HepG2 (cell line): Measurements from ENCODE around the gene DNAJC12. TPM values are rescaled to one million over a fixed set of nuclear protein-coding genes. Genes with fewer than 3 reads are reported as not detected.
A peak's percentile ranks its signal among the peaks of the same experiment; 100 is the strongest.

Source experiments
- ARNT ChIP-seq: fragments of 450-650 bp; IDR thresholded peaks from 2 replicates; pipeline ENCODE4 v1.6.1; 2017
- CREM ChIP-seq, 2 experiments: sonication (generic) in 1 of 2; formaldehyde crosslinking in 1 of 2; IDR thresholded peaks; 2 replicates each; pipeline versions ENCODE4 v1.4.0 to v1.6.1; 2016 to 2020; ENCODE audit warnings: antibody characterized with exemption in 1 of 2, mild to moderate bottlenecking in 1 of 2, missing genetic modification reagents in 1 of 2
- EHMT2 ChIP-seq: fragments of 200-600 bp; sonication (generic); IDR thresholded peaks from 2 replicates; pipeline ENCODE4 v1.7.0; 2017; ENCODE audit warnings: antibody characterized with exemption, low read depth, low read length, borderline replicate concordance
- ETV6 ChIP-seq: sonication (generic); formaldehyde crosslinking; conservative IDR thresholded peaks from 2 replicates; pipeline ENCODE4 v1.4.0; 2020; ENCODE audit warnings: missing genetic modification reagents
- FUBP1 ChIP-seq: sonication (generic); formaldehyde crosslinking; IDR thresholded peaks from 2 replicates; pipeline ENCODE4 v1.5.1; 2020; ENCODE audit warnings: missing genetic modification reagents, mild to moderate bottlenecking, borderline replicate concordance
- NFATC3 ChIP-seq: sonication (generic); formaldehyde crosslinking; IDR thresholded peaks from 2 replicates; pipeline ENCODE4 v1.5.1; 2020; ENCODE audit warnings: mild to moderate bottlenecking, missing genetic modification reagents
- RBFOX2 ChIP-seq: fragments of 200-400 bp; formaldehyde crosslinking; IDR thresholded peaks from 2 replicates; pipeline ENCODE4 v1.6.1; 2017; ENCODE audit warnings: low read depth, mild to moderate bottlenecking, low read length
- TAF1 ChIP-seq: sonication (generic); formaldehyde crosslinking; IDR thresholded peaks from 2 replicates; pipeline ENCODE4 v1.4.0; 2020; ENCODE audit warnings: missing genetic modification reagents
- ZFP1 ChIP-seq: IDR thresholded peaks from 2 replicates; pipeline ENCODE4 v1.6.1; 2016
- ZMAT3 ChIP-seq: sonication (generic); formaldehyde crosslinking; conservative IDR thresholded peaks from 2 replicates; pipeline ENCODE4 v1.7.0; 2021; ENCODE audit warnings: missing genetic modification reagents
- ZNF18 ChIP-seq: sonication (generic); formaldehyde crosslinking; IDR thresholded peaks from 2 replicates; pipeline ENCODE4 v1.8.0; 2022; ENCODE audit warnings: mild to moderate bottlenecking, missing genetic modification reagents; ENCODE audit not compliant: insufficient replicate concordance
- ZNF225 ChIP-seq: sonication (generic); formaldehyde crosslinking; IDR thresholded peaks from 2 replicates; pipeline ENCODE4 v1.4.0; 2020; ENCODE audit warnings: mild to moderate bottlenecking, missing genetic modification reagents
- ZNF646 ChIP-seq: sonication (generic); formaldehyde crosslinking; IDR thresholded peaks from 2 replicates; pipeline ENCODE4 v1.9.0; 2021; ENCODE audit warnings: mild to moderate bottlenecking, missing genetic modification reagents
- ZNF746 ChIP-seq: sonication (generic); formaldehyde crosslinking; IDR thresholded peaks from 2 replicates; pipeline ENCODE4 v1.8.0; 2022; ENCODE audit warnings: mild to moderate bottlenecking, missing genetic modification reagents
- ZNF782 ChIP-seq: sonication (generic); formaldehyde crosslinking; IDR thresholded peaks from 2 replicates; pipeline ENCODE4 v1.4.0; 2020; ENCODE audit warnings: missing genetic modification reagents, mild to moderate bottlenecking, borderline replicate concordance
- ZNF841 ChIP-seq: sonication (generic); formaldehyde crosslinking; IDR thresholded peaks from 2 replicates; pipeline ENCODE4 v1.8.1; 2023; ENCODE audit warnings: missing genetic modification reagents, borderline replicate concordance
- polyA plus RNA-seq, 8 experiments: library from polyadenylated mRNA; depleted of rRNA in 3 of 8; stranded (reverse) in 7 of 8; unstranded in 1 of 8; fragments of >200 nt; fragmentation: Illumina TruSeq in 4 of 8; extraction: Trizol in 4 of 8; gene quantifications; 2 replicates each; pipeline versions ENCODE4 v1.2.1 to v1.2.3, GENCODE V29; 2011 to 2016; ENCODE audit warnings: low read depth in 4 of 8, missing spikeins in 1 of 8, mixed read lengths in 1 of 8; ENCODE audit not compliant: insufficient read depth in 1 of 8
- total RNA-seq, 5 experiments: library from RNA; depleted of rRNA; stranded (reverse); fragments of >200 nt; fragmentation: Illumina TruSeq; extraction: Trizol; gene quantifications; 2 replicates each; pipeline ENCODE4 v1.2.3, GENCODE V29; 2016; ENCODE audit warnings: low read depth in 1 of 5
- TF ChIP-seq, protein P1 (sequence below): sonication (generic); formaldehyde crosslinking; IDR thresholded peaks from 2 replicates; pipeline ENCODE4 v1.4.0; 2020; ENCODE audit warnings: missing genetic modification reagents
- TF ChIP-seq, protein P2 (sequence below): IDR thresholded peaks from 2 replicates; pipeline ENCODE4 v1.6.1; 2012; ENCODE audit warnings: inconsistent platforms

The DNAJC12 gene
- total and polyA plus RNA-seq, 2 of the 13 experiments (the other 11 are each of a cell fraction or from before 2014, with no cell fraction given) = 11.6 to 43.9 TPM

- no peak for TF ChIP-seq ZNF646 (CRISPR knock-in tag)
- TF ChIP-seq ARNT = no peak
- TF ChIP-seq, protein P1, sequence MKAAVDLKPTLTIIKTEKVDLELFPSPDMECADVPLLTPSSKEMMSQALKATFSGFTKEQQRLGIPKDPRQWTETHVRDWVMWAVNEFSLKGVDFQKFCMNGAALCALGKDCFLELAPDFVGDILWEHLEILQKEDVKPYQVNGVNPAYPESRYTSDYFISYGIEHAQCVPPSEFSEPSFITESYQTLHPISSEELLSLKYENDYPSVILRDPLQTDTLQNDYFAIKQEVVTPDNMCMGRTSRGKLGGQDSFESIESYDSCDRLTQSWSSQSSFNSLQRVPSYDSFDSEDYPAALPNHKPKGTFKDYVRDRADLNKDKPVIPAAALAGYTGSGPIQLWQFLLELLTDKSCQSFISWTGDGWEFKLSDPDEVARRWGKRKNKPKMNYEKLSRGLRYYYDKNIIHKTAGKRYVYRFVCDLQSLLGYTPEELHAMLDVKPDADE (CRISPR knock-in tag) = no peak
- TF ChIP-seq ZMAT3 = no peak
- no peak for TF ChIP-seq NFATC3 (CRISPR knock-in tag)
- TF ChIP-seq RBFOX2 = peak; percentile 78
- TF ChIP-seq ZNF18 (CRISPR knock-in tag) = peak; percentile 17
- TF ChIP-seq ZNF225 (CRISPR knock-in tag) = no peak; the same call in 1 of the 2 replicates
- TF ChIP-seq, protein P2, sequence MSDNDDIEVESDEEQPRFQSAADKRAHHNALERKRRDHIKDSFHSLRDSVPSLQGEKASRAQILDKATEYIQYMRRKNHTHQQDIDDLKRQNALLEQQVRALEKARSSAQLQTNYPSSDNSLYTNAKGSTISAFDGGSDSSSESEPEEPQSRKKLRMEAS = no peak
- no peak; the same call in 1 of the 2 replicates for TF ChIP-seq FUBP1 (CRISPR knock-in tag)
- no peak for TF ChIP-seq ZNF841 (CRISPR knock-in tag)
- no peak for TF ChIP-seq ETV6 (CRISPR knock-in tag)
- no peak for TF ChIP-seq ZFP1 (CRISPR knock-in tag)
- TF ChIP-seq ZNF782 = no peak
- no peak for TF ChIP-seq ZNF746
- TF ChIP-seq TAF1 = no peak
- no peak for TF ChIP-seq CREM (IDR thresholded peaks at IDR 0.05)
- no peak for TF ChIP-seq CREM (CRISPR knock-in tag; IDR thresholded peaks at IDR 0.05)
- TF ChIP-seq EHMT2 = no peak
Observed at GRCh38 chr10:67884842-67885670, 47.1 kb upstream of the DNAJC12 start (continued).
